Keratinocyte (primary cell): Measurements from ENCODE around the gene FMN2. TPM values are rescaled to one million over a fixed set of nuclear protein-coding genes. Genes with fewer than 3 reads are reported as not detected.
"Not testable (repeated sequence)": the region's sequence is repeated elsewhere in the genome, so short reads cannot be mapped to it uniquely, and the experiment has no call there.

Source experiments
- DNase-seq: peaks from one replicate; pipeline ENCODE4 v3.0.0-alpha.2; 2011; ENCODE audit warnings: low read depth, missing footprints, low spot score
- FAIRE-seq: peaks from 2 replicates; lab custom pipeline; 2011; peaks lifted over from hg19 to GRCh38; lab: Jason Lieb, UNC
- H2AFZ ChIP-seq: 2 replicates; pipeline ENCODE4 v1.6.0; 2012; ENCODE audit warnings: low read length, control low read depth, inconsistent platforms; ENCODE audit not compliant: control insufficient read depth
- H3K27ac ChIP-seq: 2 replicates; pipeline ENCODE4 v1.5.1; 2011; ENCODE audit warnings: low read length; ENCODE audit not compliant: control insufficient read depth, insufficient read depth
- H3K27me3 ChIP-seq: 3 replicates; pipeline ENCODE4 v1.6.0; 2011; ENCODE audit warnings: low read length; ENCODE audit not compliant: control insufficient read depth, insufficient read depth; ENCODE audit errors: extremely low read depth
- H3K36me3 ChIP-seq, 2 experiments: 2 replicates in 1 of 2; 3 replicates in 1 of 2; pipeline ENCODE4 v1.5.1; 2011; ENCODE audit warnings: low read length in 2 of 2, mild to moderate bottlenecking in 1 of 2; ENCODE audit not compliant: control insufficient read depth in 2 of 2, insufficient read depth in 2 of 2; ENCODE audit errors: extremely low read depth in 1 of 2
- H3K4me1 ChIP-seq: 3 replicates; pipeline ENCODE4 v1.5.1; 2011; ENCODE audit warnings: low read length; ENCODE audit not compliant: control insufficient read depth, insufficient read depth; ENCODE audit errors: extremely low read depth
- H3K4me2 ChIP-seq: 3 replicates; pipeline ENCODE4 v1.6.0; 2011; ENCODE audit warnings: low read depth, low read length; ENCODE audit not compliant: control insufficient read depth, insufficient read depth; ENCODE audit errors: extremely low read depth
- H3K4me3 ChIP-seq, 3 experiments: fragments of 200-600 bp in 1 of 3; sonication (generic) in 1 of 3; 2 replicates in 2 of 3; 3 replicates in 1 of 3; pipeline ENCODE4 v1.5.1; 2011 to 2016; ENCODE audit warnings: low read length in 3 of 3, mild to moderate bottlenecking in 3 of 3, control low read depth in 2 of 3, inconsistent platforms in 1 of 3, low read depth in 1 of 3, mixed read lengths in 1 of 3, mixed run types in 1 of 3, moderate library complexity in 1 of 3; ENCODE audit not compliant: control insufficient read depth in 2 of 3, insufficient read depth in 2 of 3; ENCODE audit errors: extremely low read depth in 1 of 3
- H3K79me2 ChIP-seq: 2 replicates; pipeline ENCODE4 v1.6.0; 2012; ENCODE audit warnings: low read length; ENCODE audit not compliant: control insufficient read depth, insufficient read depth
- H3K9ac ChIP-seq: 3 replicates; pipeline ENCODE4 v1.6.0; 2011; ENCODE audit warnings: low read length; ENCODE audit not compliant: control insufficient read depth, insufficient read depth; ENCODE audit errors: extremely low read depth
- H3K9me1 ChIP-seq: 3 replicates; pipeline ENCODE4 v1.6.0; 2011; ENCODE audit warnings: low read length; ENCODE audit not compliant: control insufficient read depth, insufficient read depth; ENCODE audit errors: extremely low read depth
- H3K9me3 ChIP-seq: 2 replicates; pipeline ENCODE4 v1.5.1; 2012; ENCODE audit warnings: low read depth, low read length; ENCODE audit not compliant: control insufficient read depth
- H4K20me1 ChIP-seq: 3 replicates; pipeline ENCODE4 v1.6.0; 2011; ENCODE audit warnings: low read length; ENCODE audit not compliant: control insufficient read depth, insufficient read depth; ENCODE audit errors: extremely low read depth
- CTCF ChIP-seq, 3 experiments: IDR thresholded peaks in 1 of 3; conservative IDR thresholded peaks in 1 of 3; optimal IDR thresholded peaks in 1 of 3; 2 replicates in 2 of 3; 3 replicates in 1 of 3; pipeline versions ENCODE3 to v1.5.1; 2011; ENCODE audit warnings: low read length in 3 of 3, mild to moderate bottlenecking in 3 of 3, moderate library complexity in 2 of 3, control low read depth in 1 of 3, inconsistent platforms in 1 of 3; ENCODE audit not compliant: insufficient read depth in 2 of 3; ENCODE audit errors: extremely low read depth in 1 of 3
- EZH2 ChIP-seq: IDR thresholded peaks from one replicate; pipeline ENCODE4 v1.6.1; 2012; ENCODE audit warnings: inconsistent platforms, mild to moderate bottlenecking, low read length, moderate library complexity
- dilution Hi-C: fragments of 300-500 bp; cut with MboI; formaldehyde crosslinking; loops from one replicate; pipeline ENCODE4 v1.7.0; 2020; ENCODE audit warnings: low sequenced_read_pairs; ENCODE audit not compliant: extremely low pct_ligation_motif_present
- polyA plus RNA-seq, 5 experiments: library from polyadenylated mRNA; depleted of rRNA in 3 of 5; stranded (reverse) in 3 of 5; stranded (forward) in 1 of 5; unstranded in 1 of 5; fragments of >200 nt; gene quantifications; 1 replicate in 1 of 5; 2 replicates in 3 of 5; 3 replicates in 1 of 5; pipeline versions ENCODE4 v1.2.1 to v1.2.3, GENCODE V29; 2011 to 2012; ENCODE audit warnings: missing spikeins in 2 of 5, low read depth in 1 of 5, low replicate concordance in 1 of 5

FMN2 gene
- polyA plus RNA-seq, 1 donor (not counting 4 experiments of a cell fraction or from before 2014, with no cell fraction given), result not detected

GRCh38 chr1:240274569-240274968 is 182.9 kb downstream of the FMN2 start:
- dilution Hi-C loops, result no loop called here
- Histone ChIP-seq H3K4me3 (no peak overlapping the region), H4K20me1 (no peaks in the 10 kb centered on the region), H3K27ac (no peak overlapping the region), H3K9ac (no peak overlapping the region), H3K9me1 (no peaks in the 10 kb centered on the region), H3K27me3 (no peaks in the 10 kb centered on the region), H3K9me3 (peaks cover 2% of the 10 kb centered on the region), H3K4me2 (no peak overlapping the region), H3K4me1 (no peaks in the 10 kb centered on the region), H3K36me3 (no peaks in the 10 kb centered on the region), H3K79me2 (no peaks in the 10 kb centered on the region), H2AFZ (no peak overlapping the region)
- DNase-seq (no peak), FAIRE-seq (no peak)
- TF ChIP-seq EZH2, result no peak
- TF ChIP-seq CTCF (optimal IDR thresholded peaks at IDR 0.05 in 1 of 3, IDR thresholded peaks at IDR 0.05 in 1 of 3, conservative IDR thresholded peaks at IDR 0.05 in 1 of 3; ENCODE audit: extremely low read depth in 1 of 3, insufficient read depth in 2 of 3, low read length in 3 of 3), result no peak

- H3K4me1 ChIP-seq, H3K27ac ChIP-seq, dilution Hi-C loops, DNase-seq, H3K27me3 ChIP-seq, H3K36me3 ChIP-seq, H3K9ac ChIP-seq, H3K4me3 ChIP-seq, H2AFZ ChIP-seq, H3K4me2 ChIP-seq, H3K9me3 ChIP-seq, H4K20me1 ChIP-seq, H3K9me1 ChIP-seq, H3K79me2 ChIP-seq, FAIRE-seq: not testable (repeated sequence)
Measured at GRCh38 chr1:240275219-240275618, 183.5 kb downstream of the FMN2 start.

- FAIRE-seq, result no peak
- no peak overlapping the region for H2AFZ ChIP-seq
- peaks cover 2% of the 10 kb centered on the region for H3K9me3 ChIP-seq
- H3K4me3 ChIP-seq, result no peak overlapping the region
- no peak for TF ChIP-seq EZH2
- no peak for TF ChIP-seq CTCF (optimal IDR thresholded peaks at IDR 0.05 in 1 of 3, IDR thresholded peaks at IDR 0.05 in 1 of 3, conservative IDR thresholded peaks at IDR 0.05 in 1 of 3; ENCODE audit: extremely low read depth in 1 of 3, insufficient read depth in 2 of 3, low read length in 3 of 3)
- no peak for DNase-seq
- no peaks in the 10 kb centered on the region for H4K20me1 ChIP-seq
- H3K4me1 ChIP-seq, result no peaks in the 10 kb centered on the region
- no peak overlapping the region for H3K9ac ChIP-seq
- no peak overlapping the region for H3K27ac ChIP-seq
- H3K36me3 ChIP-seq, result no peaks in the 10 kb centered on the region
- dilution Hi-C loops, result no loop called here
- H3K79me2 ChIP-seq, result no peaks in the 10 kb centered on the region
- H3K9me1 ChIP-seq, result no peaks in the 10 kb centered on the region
- H3K4me2 ChIP-seq, result no peak overlapping the region
- H3K27me3 ChIP-seq, result no peaks in the 10 kb centered on the region
Measured at GRCh38 chr1:240278082-240278481, 186.4 kb downstream of the FMN2 start.
